ENCODE results near the gene MUS81.
A peak's percentile ranks its signal among the peaks of the same experiment; 100 is the strongest.

The MUS81 gene

DNA sequence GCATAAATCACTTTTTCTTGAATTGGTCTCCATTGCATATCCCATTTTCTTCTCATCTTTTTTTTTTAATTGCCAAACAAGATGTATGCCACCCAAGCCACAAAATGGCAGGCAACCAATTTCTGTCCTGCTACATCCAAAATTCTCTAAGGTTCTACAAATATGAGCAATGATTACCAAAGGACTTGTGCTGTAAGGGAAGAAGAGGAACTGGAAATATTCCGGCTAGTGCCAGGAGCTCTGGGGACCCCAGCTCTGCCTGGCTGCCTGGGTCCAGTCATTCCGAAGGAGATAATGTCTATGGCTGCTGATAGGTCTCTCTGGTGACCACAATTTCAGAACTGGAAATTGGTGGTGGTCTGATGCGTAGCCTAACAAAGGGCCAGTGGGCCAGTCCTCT lies 43.5 kb upstream of the MUS81 start:
- DNase-seq (ENCODE audit: low read depth) = no peak
- TF ChIP-seq POLR2A (IDR thresholded peaks at IDR 0.05; ENCODE audit: extremely low read depth, insufficient read length) = no peak
- TF ChIP-seq, protein P1, sequence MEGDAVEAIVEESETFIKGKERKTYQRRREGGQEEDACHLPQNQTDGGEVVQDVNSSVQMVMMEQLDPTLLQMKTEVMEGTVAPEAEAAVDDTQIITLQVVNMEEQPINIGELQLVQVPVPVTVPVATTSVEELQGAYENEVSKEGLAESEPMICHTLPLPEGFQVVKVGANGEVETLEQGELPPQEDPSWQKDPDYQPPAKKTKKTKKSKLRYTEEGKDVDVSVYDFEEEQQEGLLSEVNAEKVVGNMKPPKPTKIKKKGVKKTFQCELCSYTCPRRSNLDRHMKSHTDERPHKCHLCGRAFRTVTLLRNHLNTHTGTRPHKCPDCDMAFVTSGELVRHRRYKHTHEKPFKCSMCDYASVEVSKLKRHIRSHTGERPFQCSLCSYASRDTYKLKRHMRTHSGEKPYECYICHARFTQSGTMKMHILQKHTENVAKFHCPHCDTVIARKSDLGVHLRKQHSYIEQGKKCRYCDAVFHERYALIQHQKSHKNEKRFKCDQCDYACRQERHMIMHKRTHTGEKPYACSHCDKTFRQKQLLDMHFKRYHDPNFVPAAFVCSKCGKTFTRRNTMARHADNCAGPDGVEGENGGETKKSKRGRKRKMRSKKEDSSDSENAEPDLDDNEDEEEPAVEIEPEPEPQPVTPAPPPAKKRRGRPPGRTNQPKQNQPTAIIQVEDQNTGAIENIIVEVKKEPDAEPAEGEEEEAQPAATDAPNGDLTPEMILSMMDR (IDR thresholded peaks at IDR 0.05; ENCODE audit: low read depth, low read length) = no peak
- TF ChIP-seq, protein P2, sequence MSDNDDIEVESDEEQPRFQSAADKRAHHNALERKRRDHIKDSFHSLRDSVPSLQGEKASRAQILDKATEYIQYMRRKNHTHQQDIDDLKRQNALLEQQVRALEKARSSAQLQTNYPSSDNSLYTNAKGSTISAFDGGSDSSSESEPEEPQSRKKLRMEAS (IDR thresholded peaks at IDR 0.05; ENCODE audit: low read depth, low read length) = no peak
- no peak for TF ChIP-seq MYC (IDR thresholded peaks at IDR 0.05; ENCODE audit: low read depth, low read length)
- no peak overlapping the region for H3K4me3 ChIP-seq (ENCODE audit: low read depth, low read length)

DNA sequence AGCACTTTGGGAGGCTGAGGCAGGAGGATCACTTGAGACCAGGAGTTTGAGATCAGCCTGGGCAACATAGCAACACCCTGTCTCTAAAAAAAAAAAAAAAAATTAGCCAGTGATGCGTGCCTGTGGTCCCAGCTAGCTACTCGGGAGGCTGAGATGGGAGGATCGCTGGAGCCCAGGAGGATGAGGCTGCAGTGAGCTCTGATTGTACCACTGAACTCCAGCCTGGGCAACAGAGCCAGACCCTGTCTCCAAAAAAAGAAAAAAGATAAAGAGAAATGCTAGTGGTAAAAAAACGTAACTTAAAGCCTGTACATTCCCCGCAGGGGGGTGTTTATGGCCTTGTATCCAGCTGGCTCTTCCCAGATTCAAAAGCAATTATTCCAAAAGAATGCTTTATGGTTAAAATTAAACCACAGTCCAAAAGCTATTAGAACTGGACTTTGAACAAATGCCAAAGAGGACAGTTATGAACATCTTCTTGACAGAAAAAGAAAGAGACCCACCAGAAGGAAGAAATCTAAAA lies 42.9 kb upstream of the MUS81 start:
- DNase-seq (ENCODE audit: low read depth) = no peak
- TF ChIP-seq, protein P1 (IDR thresholded peaks at IDR 0.05; ENCODE audit: low read depth, low read length) = no peak
- TF ChIP-seq, protein P2 (IDR thresholded peaks at IDR 0.05; ENCODE audit: low read depth, low read length) = no peak
- H3K4me3 ChIP-seq (ENCODE audit: low read depth, low read length) = peak overlapping the region; percentile 63

DNA sequence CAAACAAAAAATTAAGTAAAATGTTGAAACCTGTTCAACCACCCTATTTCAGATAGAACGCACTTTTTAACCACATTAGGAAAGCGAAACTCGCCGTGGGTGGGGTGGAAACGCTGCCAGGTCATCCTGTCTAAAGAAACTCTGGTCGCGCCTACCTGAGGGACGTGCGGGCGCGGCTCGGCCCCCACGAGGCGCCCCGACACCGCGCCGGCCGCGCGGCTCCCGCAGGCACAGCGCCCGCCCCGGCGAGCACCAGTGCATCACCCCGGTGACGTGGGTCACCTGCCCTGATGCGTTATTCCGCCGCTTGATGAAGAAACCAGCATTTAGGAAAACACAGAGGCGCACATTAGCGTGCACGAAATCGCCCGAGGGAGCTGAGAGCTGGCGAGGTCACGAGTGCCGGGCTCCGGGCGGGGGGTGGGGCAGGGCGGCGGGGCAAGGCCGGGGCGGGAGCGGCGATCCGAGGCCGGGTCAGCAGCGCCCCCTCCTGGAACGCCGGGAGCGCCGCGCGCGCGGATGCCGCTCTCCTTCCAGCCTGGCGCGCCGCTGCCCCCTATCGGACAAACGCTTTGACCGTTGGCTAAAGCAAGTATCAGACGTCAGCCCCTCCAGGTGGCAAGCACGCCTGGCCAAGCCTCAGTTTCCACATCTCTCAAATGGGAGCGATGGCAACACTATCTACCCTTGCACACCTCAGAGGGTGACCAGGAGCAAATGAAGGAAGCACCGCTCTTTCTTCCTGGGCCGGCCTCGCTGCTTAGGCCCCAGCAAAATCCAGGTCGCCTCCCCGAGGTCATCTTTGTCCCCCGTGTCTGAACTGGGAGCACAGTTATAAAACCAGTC lies 42.2 kb upstream of the MUS81 start:
- TF ChIP-seq, protein P1 (IDR thresholded peaks at IDR 0.05; ENCODE audit: low read depth, low read length) = peak; percentile 90
- TF ChIP-seq, protein P2 (IDR thresholded peaks at IDR 0.05; ENCODE audit: low read depth, low read length) = peak; percentile 73
- TF ChIP-seq POLR2A (IDR thresholded peaks at IDR 0.05; ENCODE audit: extremely low read depth, insufficient read length) = no peak
- no peak; the same call in none of the 2 replicates for TF ChIP-seq MYC (IDR thresholded peaks at IDR 0.05; ENCODE audit: low read depth, low read length)
- peak overlapping the region; percentile 63 for H3K4me3 ChIP-seq (ENCODE audit: low read depth, low read length)
- DNase-seq (ENCODE audit: low read depth) = peak; percentile 89

DNA sequence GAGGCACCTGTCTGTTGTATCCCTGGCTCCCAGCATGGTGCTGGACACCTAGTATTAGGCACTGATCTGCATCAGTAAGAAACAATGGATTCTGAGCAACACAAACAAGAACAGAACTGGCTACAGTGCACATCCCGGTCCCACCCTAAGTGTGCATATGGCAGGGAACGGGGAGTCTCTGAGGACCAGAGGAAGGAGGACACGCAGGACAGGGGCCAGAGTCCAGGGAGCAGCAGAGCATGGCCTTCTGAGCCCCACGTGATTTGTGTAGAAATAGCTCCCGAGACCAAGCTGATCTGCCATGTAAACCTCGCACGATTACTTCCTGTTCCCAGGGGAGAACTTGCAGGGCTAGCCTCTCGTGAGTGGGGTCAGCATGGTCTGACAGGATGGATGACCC lies 39.1 kb upstream of the MUS81 start:
- no peak for DNase-seq (ENCODE audit: low read depth)
- no peak for TF ChIP-seq POLR2A (IDR thresholded peaks at IDR 0.05; ENCODE audit: extremely low read depth, insufficient read length)
- TF ChIP-seq MYC (IDR thresholded peaks at IDR 0.05; ENCODE audit: low read depth, low read length) = no peak
- TF ChIP-seq, protein P2 (IDR thresholded peaks at IDR 0.05; ENCODE audit: low read depth, low read length) = no peak
- TF ChIP-seq, protein P1 (IDR thresholded peaks at IDR 0.05; ENCODE audit: low read depth, low read length) = no peak

DNA sequence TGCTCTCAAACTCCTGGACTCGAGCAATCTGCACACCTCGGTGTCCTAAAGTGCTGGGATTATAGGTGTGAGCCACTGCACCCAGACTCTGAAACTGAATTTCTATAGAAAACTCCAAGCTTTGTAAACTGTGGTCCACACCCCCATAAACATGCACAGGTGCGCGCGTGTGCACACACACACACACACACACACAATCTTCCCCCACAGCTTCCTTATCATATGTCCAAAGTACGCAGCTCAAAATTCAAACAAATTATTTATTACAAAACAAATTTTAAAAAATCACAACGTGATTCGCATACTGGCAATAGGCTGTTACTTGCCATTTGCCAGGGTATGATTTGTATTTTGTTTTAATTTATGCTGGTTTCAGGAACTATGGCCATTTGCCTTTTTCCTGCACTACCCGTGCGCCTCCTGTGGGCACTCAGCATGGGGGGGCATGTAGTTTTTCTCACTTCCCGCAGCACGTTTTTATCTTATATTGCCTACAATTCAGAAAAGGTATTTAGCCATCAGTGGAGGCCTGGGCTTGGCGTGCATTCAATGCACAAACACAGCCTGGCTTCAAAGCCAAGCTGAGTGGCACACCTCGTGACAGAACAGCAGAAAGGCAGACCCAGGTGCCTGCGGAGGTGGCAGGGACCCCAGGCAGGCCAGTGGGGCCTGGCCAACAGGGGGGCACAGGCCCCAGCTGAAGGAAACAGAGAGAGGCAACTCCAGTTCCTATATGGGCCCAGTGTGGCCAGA lies 37.3 kb upstream of the MUS81 start:
- no peak for DNase-seq (ENCODE audit: low read depth)

More for the DNA sequence above, 39.1 kb upstream of the MUS81 start:
- no peak overlapping the region for H3K4me3 ChIP-seq (ENCODE audit: low read depth, low read length)

More for the DNA sequence above, 37.3 kb upstream of the MUS81 start:
- TF ChIP-seq, protein P1 (IDR thresholded peaks at IDR 0.05; ENCODE audit: low read depth, low read length) = no peak
- TF ChIP-seq MYC (IDR thresholded peaks at IDR 0.05; ENCODE audit: low read depth, low read length) (no peak), POLR2A (IDR thresholded peaks at IDR 0.05; ENCODE audit: extremely low read depth, insufficient read length) (no peak)
- TF ChIP-seq, protein P2 (IDR thresholded peaks at IDR 0.05; ENCODE audit: low read depth, low read length) = no peak
- H3K4me3 ChIP-seq (ENCODE audit: low read depth, low read length) = no peak overlapping the region

All from NB4 (cell line).